Raji (cell line): ENCODE data around the gene TJP1.

Source experiments
- POLR2A ChIP-seq: IDR thresholded peaks from 2 replicates; pipeline ENCODE4 v1.6.1; 2011; ENCODE audit warnings: low read depth, low read length, control low read depth; ENCODE audit not compliant: insufficient read depth

The TJP1 gene

DNA sequence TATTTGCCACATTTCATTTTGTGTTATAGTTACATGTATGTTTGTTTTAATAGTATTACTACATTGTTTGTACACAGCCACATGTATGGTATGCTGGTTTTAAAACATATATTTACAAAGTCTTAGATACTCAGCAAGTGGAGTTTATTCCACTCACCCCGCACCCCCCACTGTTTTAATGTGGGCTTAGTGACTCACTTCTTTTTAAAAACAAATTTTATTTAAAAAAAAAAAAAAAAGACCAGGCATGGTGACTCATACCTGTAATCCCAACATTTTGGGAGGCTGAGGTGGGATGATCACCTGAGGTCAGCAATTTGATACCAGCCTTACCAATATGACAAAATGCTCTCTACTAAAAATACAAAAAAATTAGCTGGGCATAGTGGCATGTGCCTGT is 26.9 kb upstream of the TJP1 start:
- no peak for TF ChIP-seq POLR2A

DNA sequence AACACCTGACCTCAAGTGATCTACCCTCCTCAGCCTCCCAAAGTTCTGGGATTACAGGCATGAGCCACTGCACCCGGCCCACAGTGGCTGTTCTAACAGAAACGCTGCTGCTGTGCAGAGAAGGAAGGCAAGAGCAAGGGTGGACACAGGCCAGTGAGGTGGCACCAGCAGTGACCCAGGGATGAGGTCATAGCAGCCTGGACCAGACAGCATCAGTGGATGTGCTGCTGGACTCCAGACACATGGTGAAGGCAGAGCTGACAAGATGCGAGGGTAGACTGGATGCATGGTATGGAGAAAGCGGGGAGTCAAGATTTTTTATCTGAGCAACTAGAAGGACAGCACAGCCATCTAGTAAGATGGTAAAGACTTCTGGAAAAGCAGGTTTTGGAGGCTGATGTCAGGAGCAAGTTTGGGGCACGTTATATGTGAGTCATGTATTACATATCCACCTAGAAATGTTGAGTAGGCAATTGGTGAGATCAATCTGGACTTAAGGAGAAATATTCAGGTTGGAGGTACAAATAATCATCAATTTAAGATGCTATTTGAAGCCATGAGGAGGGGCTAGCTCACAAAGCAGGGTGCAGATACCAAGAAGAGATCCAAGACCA is 22.1 kb upstream of the TJP1 start:
- no peak for TF ChIP-seq POLR2A

DNA sequence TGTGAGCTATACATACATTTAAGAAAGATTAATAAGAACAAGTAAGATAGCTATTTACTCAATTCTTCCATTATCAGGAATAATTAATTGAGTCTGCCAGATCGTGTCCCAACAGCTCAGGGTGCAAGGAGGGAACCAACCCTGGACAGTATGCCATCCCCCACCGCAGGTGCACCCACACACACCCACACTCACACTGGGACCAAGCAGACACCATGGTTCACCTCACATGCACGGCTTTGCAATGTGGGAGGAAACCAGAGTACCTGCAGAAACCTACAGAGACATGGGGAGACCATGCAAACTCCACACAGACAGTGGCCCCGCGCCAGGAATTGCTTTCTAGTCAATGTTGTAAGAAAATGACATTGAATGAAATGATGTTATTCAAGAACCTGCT is 20.0 kb upstream of the TJP1 start:
- TF ChIP-seq POLR2A, result no peak

DNA sequence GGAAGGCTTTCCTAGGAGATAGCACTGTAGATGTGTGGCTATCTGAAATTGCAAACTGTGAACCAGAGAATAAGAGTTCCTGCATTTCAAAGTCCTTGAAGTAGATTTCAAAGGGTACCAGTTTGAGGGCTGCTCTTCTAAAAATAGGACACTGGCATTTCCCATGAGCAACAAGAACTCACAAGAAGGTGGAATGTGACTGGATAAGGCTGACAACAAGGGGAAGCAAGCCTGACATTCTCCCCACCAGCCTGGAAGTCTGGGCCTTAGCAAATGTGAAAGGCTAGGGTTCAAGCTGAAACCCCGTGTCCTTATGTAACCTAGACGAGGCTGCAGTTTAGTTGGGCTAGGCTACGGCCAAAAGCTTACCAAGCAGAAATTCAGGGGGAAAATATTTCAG is 18.7 kb upstream of the TJP1 start:
- no peak for TF ChIP-seq POLR2A

DNA sequence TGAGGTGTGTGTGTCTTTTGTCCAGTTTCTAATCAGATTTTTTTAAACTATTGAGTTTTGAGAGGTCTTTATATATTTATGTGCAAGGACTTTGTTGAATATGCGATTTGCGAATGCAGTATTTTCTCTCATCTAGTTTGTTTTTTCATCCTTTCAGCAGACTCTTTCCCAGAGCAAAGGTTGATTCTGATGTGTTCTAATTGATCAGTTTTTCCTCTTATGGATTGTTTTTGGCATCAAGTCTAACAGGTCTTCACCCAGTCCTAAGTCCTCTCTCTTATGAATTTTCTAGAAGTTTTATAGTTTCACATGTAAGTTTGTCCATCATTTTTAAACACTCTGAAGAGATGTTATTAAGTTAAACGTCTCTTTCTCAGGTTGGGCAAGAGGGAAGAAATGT is 17.8 kb upstream of the TJP1 start:
- no peak for TF ChIP-seq POLR2A

DNA sequence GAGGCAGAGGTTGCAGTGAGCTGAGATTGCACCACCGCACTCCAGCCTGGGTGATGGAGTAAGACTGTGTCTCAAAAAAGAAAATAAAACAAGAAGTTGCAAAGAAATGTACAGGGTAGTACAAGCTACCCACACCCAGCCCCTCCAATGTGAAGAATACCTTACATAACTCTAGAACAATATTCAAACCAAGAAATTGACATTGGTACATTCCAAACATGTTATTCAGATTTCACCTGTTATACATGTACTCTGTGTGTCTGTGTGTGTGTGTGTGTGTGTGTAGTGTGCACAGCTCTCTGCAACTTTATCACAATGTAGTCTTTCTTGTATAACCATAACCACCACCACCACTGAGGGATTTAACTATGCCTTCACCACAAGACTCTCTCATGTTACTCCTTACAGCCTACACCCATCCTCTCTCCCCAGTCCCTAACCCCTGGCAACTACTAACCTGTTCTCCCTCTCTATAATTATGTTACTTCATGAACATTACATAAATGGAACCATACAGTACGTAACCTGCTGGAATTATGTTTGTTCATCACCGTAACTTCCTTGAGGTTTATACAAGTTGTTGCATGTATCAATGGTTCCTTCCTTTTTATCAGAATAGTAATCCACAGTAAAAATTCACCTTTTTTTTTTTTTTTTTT is 16.2 kb upstream of the TJP1 start:
- TF ChIP-seq POLR2A, result no peak

DNA sequence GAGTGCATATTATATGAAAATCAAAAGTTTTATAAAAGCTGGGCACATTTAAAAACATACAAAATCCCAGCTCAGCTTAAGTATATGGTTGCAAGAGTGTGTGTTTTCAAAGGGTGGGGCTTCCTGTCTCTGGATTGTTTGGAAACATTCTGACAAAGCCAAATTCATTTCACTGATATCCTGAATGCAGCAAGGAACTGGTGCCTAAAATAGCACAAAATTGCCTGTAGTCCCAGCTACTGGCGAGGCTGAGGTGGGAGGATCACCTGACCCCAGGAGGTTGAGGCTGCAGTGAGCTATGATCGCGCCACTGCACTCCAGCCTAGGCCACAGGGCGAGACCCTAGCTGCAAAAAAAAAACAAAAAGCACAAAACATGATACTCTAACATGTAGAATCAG is 13.0 kb upstream of the TJP1 start:
- no peak for TF ChIP-seq POLR2A

DNA sequence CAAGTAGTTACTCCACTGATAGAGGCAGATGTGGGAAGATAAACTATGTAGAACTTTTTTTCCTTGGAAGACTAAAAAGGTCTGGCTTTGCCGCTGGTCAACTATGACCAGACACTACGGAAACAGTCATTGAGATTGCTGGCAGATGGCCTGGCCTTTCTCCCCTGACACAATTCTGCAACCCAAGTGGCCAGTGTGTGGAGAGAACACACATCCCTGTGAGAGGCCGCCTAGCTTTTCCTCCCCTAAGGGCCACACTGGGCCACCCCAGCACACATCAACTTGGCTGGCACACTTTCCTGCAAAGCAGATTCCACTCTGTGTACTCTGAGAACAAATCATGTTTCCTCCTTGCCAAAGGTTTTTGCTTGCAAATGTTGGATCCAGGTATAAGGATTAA is 10.4 kb upstream of the TJP1 start:
- TF ChIP-seq POLR2A, result no peak

DNA sequence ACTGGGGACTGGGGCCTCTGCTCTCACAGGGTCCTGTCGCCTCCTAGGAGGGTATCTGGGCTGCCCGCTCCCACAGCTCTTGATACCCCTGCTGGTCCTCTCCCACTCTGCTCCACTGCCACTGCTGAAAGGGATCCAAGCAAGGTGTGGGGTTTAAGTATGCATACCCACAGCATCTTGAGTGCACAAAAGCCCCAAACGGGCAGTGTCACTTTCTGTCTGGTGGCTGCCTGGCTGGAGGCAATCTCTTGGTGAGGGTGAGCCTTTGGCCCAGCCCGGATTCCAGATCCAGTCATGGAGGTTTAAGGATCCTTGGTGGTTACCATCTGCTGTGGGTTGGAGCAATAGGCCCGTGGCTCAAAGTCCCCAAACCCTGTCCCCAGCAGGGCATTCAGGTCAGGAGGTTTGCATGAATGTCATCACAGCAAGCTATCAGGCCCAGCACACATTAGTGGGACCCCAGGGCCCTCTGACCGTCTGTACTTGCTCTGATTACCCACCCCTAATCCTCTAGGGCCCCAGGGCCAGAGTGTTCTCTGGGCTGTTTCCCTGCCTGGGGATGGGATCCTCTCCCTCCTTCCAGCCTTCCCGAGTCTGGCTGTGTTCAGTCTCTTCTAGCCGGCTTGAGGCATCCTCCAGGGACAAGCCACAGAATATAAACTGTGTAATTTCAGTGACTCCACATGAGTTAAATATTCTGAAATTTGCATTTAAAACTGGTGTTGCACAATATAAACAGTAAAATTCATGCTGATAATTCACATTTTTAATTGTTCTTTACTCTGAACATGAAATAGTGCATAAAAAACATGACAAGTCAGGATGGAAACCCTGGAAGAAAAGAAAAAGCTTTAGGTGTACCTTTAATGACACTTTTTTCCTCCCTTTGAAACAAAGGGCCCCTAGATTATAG is 4.9 kb upstream of the TJP1 start:
- no peak for TF ChIP-seq POLR2A

DNA sequence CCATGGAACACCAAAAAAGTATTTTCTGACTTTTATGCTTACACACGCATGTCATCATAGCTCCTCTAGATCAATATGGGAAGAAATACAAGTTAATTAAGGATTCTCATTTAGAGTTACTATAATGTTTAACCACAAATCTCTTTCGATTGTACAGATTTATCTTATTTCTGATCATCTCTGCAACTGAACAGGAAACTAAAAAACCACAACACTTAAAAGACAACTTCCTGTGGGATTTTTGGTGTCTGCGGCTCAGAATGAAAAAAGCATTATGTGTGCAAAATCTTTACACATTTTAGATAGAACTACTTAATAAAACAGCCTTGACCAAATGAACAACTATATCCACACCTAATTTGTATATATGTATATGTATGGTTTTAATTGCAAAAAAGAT is 3.0 kb upstream of the TJP1 start:
- TF ChIP-seq POLR2A, result no peak

DNA sequence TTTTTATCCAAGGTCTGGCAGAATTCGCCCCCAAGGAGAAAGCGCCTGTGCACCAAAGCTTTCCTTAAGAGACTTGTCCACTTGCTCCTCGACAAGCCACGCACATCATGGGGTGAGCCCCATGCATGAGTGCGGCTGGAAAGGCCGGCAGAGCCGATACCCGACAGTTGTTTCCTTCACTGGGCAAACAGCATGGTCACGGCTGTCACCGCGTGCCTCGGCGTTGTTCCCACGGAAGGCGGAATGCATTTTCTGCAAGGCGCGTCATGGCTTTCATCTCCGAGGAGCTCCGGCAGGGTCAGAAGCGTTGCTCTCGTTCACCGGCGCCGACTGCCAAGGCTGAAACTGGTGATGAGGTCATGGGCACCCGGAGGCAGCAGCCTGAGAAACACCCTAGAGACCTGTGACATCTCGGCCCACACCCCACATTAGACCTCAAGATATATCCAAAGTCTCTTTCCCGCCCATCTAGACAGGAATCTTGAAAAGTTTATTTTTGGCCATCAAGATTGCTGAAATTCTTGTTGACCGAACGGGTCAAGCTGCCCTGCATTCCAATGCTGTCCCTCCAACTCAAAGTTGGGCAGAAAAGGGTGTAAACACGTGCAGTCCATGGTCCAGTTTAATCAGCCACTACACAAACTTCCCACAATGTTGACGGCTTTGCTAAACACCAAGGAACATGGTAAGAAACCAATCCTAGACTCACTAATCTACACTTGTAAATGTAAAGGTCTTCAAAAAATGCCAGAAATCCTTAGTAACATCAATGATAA is 604 bp upstream of the TJP1 start:
- TF ChIP-seq POLR2A, result no peak

DNA sequence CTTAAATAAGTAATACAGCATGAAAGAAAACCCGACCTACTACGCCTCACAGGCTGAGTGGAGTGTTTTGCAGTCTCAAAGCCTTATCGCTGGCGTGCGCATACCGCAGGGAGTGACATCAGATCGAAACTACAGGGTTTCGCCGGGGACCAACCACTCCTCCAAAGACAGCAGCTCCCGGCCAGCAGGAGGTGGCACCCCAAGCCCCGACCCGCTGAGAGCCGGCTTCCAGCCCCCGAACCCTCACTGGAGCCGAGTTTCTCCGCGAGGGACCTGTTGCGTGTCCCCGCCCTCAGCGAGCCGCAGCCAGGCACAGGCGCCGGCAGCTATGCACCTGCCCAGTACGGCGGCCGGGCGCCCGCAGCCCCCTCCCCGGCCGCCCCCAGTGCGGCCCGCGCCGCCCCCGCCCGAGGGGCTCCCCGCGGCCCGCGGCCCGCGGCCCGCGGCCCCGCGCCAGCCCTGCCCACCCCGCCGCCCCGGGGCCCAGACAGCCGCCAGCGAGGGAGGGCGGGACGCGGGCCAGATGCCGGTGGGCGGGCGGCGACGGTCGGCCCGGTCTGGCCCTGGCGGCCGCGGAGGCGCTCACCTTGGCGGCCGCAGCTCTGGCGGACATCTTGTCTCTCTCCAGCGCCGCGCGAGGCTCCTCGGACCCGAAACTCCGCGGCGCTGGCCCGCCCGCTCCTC is 710 bp downstream of the TJP1 start:
- no peak for TF ChIP-seq POLR2A

DNA sequence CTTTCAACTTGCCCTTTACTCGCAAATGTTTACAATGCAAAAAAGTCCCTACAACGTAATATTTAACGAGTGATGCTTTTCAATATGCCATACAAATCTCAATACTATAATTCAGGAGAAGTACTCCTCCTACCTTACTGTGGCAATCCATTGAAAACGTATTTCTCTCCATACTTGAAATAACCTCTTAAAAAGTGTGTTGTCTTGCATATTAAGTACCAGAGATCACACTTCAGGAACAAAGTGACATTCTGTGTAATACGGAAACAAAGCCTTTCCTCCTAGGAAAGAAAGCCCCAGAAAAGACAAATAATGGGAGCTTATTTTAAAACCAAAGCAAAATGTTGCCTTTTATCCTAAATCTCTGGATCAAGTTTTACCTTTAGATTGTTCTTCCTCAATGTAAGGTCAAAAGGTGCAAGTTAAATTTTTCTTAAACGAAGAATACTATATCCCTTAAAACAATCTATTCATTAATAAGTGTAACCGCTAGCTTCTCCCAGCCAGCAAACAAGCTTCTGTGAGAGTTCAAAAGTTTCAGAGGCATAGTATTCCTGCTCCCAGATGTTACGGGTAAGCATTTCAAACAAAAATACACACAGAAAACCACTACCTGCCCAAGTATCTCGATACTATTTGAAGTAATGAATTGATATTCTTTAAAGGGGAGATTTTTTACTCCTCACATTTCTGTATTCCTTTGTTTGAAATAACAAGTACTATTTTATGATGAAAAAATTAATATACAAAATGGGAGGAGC is 1.7 kb downstream of the TJP1 start:
- TF ChIP-seq POLR2A, result no peak

DNA sequence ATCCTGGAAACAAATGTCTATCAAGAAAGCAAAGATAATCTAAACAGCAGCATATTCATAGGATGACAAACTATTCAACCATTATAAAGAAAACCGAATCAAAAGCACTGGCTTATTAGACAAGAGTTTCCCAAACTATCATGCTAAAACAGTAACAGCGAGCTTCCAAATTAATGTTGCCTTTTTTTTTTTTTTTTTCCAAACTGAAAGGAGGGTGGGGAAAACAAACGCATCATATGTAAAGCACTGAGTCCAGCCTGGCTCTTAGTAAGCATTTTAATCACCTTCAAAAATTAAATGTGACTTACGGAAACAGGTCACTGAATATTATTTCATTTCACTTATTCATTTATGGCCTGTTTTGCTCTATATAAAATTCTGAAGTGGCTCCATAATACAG is 2.3 kb downstream of the TJP1 start:
- no peak for TF ChIP-seq POLR2A

DNA sequence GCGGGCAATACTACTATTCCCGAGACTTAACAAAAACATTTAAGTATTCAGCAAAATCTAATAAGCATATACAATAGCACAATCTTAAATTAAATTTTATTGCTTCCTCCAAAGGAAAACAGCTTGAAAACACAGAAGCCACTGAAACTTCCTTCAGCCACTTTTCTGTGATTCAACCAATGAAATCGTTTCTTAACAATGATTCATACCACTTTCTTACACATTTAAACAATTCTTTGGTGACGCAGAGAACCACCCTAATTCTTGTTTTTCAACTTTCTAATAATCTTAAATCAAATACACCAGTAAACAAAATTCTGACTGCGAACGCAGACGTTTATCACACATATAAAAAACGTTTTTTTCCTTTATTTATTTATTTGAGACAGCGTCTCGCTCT is 4.1 kb downstream of the TJP1 start:
- no peak for TF ChIP-seq POLR2A
